Activated T-cell treated with anti-CD3 and anti-CD28 coated beads for 4 hours (primary cell): ENCODE measurements around the gene CHST12.
"Not testable (repeated sequence)": the region's sequence is repeated elsewhere in the genome, so short reads cannot be mapped to it uniquely, and the experiment has no call there.

Source experiments
- DNase-seq: peaks from one replicate; pipeline ENCODE4 v3.0.0-alpha.2; 2020

The CHST12 gene

DNA sequence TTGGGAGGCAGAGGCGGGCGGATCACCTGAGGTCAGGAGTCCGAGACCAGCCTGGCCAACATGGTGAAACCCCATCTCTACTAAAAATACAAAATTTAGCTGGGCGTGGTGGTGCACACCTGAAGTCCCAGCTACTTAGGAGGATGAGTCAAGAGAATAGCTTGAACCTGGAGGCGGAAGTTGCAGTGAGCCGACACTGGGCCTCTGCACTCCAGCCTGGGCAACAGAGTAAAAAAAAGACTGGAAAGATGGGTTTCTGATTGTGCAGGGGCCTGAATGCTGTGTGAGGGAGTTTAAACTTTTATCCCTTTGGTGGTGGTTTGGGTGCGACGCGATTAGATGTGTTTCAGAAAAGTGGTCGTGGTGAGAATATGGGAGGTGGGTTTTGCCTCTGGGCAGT lies 1.8 kb downstream of the CHST12 start:
- DNase-seq: no peak

DNA sequence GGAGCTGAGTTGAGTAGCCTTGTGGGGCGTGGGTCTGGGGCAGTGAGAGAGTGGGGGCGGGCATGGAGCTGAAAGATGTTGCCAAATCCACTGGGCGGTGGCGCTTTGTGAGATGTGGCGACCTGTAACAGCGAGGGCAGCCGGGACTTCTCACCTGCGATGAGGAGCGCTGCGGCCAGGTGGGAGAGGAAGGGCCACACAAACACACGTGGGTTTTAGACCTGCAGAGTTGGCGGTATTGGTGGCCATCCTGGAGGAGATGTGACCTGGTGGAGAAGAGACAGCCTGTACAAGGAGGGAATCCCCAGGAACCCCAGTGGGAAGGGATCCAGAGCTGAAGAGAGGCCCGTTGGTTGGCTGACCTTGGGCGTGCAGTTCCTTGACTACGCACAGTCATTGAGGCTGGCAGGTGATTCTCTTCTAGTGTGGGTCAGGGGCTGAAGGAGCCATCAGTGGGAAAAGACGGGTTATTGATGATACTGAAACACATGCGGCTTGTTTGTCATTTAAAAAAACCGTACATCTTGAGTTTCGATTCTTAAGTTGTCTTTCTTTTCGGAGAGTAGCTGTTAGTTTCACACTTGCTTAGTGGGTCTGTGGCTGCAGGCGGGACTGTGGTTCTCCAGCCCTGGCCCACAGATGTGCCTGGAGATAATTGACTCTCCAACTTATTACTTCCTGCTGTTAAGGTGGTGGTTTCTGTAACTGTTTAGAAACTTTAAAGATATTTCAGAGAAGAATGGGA lies 2.4 kb downstream of the CHST12 start:
- DNase-seq: peak; percentile 25

DNA sequence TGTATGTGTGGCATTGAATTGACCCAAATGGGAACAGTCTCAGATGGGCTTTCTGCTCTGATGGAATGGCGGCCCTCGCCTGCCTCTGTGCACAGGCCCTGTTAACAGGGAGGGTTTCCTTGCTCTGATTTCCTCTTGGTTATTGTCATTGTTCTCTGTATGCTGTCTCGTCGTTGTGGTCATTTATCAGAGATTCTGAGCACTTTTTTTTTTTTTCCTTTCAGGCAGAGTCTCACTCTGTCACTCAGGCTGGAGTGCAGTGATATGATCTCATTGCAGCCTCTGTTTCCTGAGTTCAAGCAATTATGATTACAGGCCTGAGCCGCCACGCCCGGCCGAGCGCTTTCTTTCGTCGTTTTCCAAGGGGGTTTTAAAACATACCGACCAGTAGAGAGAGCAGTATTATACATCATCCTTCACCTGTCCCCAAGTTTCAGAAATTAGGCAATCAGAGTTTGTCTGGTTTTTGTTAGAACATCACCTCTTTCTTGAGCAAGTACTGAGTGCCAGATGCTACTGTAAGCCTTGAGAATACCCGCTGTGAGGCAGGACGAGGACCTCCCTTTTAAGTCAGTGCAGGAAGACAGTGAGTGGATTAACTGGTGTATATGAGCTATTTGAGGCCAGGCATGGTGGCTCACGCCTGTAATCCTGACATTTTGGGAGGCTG lies 6.5 kb downstream of the CHST12 start:
- no peak for DNase-seq

DNA sequence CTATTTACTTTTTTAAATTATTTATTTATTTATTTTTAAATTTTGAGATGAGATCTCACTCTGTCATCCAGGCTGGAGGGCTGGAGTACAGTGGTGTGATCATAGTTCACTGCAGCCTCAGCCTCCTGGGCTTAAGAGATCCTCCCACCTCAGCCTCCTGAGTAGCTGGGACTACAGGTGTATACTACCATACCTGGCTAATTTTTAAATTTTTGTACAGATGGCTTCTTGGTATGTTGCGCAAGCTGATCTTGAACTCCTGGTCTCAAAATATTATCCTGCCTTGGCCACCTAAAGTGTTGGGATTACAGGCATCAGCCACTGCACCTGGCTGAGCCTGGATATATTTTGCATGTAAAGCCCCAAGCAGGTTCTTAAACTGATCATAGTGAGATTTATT lies 7.6 kb downstream of the CHST12 start:
- DNase-seq: no peak

DNA sequence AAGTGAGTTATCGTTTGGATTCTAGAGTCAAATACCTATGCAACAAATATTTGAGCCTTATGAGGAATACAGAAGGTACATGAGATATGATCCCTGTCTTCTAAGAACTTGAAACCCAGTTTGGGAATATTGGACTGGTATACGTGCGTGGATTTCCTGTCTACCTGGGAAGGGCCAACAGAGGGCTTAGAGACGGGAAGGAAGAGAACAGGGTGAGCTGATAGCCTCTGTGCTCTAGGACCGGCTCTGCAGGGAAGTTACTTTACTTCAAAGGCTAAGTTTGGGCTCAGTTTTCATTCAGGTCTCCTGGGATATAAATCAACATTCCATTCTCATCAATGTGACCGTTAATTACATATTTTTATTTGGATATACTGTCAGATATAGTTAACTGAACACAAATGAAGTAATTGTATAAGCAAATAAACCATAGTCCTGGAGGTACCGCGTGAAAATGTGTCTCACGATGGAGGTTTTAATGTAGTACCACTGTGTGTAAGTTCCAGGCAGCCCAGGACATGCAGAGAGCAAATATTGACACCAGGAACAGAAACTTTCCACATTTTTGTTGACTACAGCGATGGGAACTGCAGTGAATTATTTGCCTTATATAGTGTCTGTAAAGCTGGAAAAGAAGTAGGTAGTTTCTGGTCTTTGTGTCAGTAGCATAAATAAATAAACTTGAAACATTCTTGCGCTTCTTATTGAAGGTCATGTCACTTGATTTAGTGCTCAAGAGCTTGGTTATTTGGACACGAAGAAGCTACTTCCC lies 8.6 kb downstream of the CHST12 start:
- DNase-seq: no peak

DNA sequence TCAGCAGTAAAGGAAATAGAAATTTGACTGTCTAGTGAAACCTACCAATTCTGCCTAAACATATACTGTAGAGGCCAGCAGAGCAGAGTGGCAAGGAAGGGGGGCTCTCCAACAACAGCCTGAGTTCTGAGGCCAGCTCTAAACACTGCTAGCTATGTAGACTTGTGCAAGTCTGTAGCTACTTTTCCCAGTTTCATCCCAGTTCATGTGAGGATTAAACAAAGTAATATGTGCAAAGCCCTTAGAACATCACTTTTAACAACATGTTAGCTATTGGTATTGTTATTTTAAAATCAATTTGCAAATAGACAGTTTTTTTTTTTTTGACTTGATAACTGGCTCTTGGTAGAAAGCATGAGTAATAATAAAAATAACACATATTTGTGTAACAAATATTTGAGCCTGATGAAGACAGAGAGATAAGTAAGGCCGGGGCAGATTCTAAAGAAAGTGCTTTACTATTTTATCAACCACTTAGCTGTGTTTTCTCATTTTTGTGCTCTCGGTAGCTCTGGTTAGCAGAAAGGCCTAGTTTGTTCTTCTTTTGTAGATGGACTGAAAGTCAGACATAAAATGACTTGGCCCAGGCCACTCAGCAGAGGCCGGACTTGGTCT lies 9.3 kb downstream of the CHST12 start:
- DNase-seq: no peak

DNA sequence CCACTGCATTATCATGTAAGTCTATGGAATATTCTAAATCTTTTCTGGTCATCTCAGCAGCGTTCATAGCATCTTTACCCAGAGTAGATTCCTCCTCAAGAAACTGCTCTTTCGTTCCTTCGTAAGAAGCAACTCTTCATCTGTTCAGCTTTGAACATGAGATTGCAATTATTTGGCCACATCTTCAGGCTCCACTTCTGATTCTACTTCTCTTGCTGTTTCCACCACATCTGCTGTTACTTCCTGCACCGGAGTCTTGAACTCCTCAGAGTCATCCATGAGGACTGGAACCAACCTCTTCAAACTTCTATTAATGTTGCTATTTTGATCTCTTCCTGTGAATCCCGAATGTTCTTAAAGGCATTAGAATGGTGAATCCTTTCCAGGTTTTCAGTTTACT lies 12.7 kb downstream of the CHST12 start:
- no peak for DNase-seq

DNA sequence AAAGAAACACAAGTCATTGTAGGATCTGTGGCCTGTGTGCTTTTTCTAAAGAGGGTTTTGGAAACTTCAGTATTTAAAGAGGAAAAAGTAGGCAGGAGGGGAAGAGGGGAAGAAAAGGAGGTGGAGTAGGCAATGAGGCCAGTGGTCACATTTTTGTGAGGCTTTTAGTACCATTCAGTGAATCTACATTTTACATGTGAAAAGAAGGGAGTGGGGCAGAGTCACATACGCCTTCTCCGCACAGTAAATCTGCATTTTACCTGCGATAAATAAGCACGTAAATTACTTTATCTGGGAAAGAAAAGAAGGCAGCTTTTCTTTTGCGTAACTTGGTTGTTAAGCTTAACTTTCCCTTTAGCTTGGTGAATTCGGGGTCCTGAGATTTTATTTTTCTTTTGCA lies 13.2 kb downstream of the CHST12 start:
- no peak for DNase-seq

DNA sequence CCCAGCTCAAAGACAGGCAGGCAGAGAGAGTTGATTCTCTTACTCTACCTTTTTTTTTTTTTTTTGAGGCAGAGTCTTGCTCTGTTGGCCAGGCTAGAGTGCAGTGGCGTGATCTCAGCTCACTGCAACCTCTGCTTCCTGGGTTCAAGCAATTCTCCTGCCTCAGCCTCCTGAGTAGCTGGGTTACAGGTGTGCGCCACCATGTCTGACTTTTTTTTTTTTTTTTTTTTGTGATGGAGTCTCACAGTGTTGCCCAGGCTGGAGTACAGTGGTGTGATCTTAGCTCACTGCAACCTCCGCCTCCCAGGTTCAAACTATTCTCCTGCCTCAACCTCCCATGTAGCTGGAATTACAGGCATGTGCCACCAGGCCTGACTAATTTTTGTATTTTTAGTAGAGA lies 13.8 kb downstream of the CHST12 start:
- not testable (repeated sequence) for DNase-seq

DNA sequence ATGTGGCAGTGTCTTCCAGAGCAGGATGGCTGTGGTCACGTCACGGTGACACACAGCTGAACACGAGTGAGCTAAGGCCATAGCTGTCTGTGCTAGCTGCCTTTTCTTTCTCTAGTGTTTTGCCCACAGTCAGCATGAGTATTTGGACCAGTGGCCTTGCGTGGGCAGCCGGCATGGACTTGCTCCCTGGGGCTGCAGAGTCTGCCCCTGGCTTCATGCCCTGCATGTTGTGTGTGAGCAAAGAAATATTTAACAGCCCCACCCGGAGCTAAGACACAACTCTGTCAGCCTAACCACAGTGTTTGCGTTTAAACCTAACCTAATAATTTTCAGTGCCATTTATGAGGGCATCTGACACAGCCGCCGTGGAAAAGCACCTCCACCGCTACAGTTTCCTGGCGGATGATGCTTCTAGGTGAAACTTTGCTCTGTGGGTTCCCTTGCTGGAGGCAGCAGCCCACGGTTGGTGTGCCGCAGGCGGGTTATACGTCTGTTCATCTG lies 14.6 kb downstream of the CHST12 start:
- DNase-seq: peak; percentile 21

DNA sequence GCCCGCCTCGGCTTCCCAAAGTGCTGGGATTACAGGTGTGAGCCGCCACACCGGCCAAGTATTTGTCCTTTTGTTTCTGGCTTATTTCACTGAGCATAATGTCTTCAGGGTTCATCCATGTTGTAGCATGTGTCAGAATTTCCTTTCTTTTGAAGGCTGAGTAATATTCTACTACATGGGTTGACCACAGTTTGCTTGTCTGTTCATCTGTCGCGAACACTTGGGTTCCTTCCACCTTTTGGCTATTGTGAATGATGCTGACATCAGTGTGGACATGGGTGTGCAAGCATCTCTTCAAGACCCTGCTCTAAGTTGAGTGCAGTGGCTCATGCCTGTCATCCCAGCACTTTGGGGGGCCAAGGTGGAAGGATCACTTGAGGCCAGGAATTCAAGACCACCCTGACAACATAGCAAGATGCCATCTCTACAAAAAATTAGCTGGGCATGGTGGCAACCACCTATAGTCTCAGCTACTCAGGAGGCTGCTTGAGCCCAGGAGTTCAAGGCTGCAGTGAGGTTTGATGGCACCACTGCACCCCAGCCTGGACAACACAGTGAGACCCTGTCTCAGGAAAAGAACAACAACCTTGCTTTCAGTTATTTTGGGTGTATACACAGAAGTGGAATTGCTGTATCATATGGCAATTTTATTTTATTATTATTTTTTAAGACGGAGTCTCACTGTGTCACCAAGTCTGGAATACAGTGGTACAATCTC lies 17.0 kb downstream of the CHST12 start:
- no peak for DNase-seq

DNA sequence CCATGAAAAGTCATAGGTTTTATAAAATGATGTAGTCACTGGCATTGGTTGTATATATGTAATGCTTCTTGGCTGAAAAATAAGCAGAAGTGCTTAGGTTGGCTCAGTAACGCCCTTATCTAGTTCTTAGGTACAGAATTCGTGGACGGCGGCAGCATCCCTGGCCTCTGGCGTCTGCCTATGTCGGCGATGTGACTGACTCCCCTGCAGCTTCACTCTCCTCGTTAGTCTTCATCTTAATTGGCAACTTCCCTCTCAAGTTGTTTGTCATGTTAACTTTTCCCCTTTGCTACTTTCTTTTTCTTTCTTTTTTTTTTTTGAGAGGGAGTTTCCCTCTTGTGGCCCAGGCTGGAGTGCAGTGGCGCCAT lies 18.5 kb downstream of the CHST12 start:
- no peak for DNase-seq

DNA sequence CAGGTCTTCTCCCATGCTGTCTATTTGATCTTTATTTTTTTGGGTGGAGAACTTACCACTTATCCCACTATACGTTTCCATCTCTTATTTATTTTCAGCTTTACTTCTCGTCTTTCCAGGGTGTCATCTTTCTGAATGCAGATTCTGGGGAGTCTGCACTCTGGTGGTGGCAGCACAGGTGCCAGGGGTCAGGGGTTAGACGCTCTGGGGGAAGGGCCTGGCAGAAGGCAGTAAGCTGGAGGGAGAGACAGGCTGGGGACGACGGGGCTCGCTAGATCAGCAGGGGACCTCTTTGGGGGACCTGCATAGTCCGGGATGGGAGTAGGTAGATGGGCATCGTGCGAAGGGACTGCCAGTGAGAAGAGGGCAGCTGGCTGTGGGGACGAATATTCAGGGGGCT lies 22.3 kb downstream of the CHST12 start:
- no peak for DNase-seq

DNA sequence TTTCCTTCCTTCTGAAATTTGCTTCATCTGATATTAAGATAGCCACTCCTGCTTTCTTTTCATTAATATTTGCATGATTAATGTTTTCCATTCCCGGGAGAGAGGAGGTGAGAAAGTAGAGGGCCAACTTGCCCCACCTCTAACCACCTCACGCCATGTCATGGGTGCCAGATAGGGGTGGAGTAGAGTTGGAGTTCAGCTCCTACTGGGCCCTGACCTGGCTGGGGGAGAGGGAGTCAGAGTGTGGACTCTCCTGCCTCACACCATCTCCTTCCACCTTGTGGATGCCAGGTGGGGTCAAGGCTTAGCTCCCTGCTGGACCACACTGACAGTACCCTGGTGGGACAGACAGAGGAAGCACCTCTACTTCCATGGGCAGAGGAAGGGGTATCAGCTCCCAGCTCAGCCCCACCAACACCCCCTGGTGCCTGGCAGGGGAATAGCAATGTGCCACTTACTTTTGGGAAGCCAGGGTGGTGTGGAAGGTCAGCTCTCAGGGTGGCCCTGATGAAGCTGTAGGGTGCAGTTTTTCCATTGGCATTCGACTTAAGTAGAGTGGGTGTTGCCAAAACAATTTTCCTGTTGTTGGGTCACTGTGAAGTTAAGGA lies 28.0 kb downstream of the CHST12 start:
- DNase-seq: peak; percentile 24

DNA sequence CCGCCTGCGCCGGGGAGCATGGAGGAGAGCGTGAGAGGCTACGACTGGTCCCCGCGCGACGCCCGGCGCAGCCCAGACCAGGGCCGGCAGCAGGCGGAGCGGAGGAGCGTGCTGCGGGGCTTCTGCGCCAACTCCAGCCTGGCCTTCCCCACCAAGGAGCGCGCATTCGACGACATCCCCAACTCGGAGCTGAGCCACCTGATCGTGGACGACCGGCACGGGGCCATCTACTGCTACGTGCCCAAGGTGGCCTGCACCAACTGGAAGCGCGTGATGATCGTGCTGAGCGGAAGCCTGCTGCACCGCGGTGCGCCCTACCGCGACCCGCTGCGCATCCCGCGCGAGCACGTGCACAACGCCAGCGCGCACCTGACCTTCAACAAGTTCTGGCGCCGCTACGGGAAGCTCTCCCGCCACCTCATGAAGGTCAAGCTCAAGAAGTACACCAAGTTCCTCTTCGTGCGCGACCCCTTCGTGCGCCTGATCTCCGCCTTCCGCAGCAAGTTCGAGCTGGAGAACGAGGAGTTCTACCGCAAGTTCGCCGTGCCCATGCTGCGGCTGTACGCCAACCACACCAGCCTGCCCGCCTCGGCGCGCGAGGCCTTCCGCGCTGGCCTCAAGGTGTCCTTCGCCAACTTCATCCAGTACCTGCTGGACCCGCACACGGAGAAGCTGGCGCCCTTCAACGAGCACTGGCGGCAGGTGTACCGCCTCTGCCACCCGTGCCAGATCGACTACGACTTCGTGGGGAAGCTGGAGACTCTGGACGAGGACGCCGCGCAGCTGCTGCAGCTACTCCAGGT lies 29.7 kb downstream of the CHST12 start:
- DNase-seq: no peak

DNA sequence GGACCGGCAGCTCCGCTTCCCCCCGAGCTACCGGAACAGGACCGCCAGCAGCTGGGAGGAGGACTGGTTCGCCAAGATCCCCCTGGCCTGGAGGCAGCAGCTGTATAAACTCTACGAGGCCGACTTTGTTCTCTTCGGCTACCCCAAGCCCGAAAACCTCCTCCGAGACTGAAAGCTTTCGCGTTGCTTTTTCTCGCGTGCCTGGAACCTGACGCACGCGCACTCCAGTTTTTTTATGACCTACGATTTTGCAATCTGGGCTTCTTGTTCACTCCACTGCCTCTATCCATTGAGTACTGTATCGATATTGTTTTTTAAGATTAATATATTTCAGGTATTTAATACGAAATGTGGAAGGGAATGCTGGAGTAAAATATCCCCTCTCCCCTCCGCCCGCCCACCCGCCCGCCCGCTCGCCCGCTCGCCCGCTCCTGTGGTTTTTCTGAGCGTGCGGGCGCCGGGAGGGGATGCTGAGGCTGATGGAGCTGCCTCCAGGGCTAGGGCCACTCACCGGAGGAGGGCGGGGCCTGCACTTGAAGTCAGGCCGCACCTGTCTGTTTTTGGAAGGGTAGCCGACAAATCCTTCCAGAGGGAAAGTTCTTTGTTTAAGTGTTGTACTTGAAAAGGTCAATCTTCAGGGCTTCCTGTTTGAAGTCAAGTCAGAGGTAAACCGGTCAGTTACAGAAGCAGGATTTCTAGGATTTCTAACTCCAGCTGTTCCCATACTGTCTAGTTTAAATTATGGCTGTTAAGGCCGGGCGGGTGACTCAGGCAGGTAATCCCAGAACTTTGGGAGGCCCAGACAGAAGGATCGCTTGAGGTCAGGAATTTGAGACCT lies 30.5 kb downstream of the CHST12 start:
- no peak for DNase-seq

DNA sequence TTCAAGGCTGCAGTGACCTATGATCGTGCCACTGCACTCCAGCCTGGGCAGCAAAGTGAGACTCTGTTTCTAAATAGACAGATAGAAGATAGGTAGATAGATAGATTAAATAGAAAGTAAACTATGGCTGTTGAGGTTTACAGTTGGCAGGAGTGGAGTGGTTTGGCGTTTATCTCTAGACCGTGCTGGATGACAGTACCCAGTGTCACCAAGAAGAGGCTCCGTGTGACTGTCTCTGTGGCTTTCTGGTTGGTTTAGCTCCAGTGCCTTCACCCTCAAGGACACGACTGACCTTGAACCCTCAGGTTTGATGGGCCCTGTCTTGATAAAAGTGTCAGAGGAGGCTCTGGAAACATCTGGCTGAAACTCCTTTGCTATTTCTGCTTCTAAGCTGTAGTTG lies 31.7 kb downstream of the CHST12 start:
- DNase-seq: no peak

DNA sequence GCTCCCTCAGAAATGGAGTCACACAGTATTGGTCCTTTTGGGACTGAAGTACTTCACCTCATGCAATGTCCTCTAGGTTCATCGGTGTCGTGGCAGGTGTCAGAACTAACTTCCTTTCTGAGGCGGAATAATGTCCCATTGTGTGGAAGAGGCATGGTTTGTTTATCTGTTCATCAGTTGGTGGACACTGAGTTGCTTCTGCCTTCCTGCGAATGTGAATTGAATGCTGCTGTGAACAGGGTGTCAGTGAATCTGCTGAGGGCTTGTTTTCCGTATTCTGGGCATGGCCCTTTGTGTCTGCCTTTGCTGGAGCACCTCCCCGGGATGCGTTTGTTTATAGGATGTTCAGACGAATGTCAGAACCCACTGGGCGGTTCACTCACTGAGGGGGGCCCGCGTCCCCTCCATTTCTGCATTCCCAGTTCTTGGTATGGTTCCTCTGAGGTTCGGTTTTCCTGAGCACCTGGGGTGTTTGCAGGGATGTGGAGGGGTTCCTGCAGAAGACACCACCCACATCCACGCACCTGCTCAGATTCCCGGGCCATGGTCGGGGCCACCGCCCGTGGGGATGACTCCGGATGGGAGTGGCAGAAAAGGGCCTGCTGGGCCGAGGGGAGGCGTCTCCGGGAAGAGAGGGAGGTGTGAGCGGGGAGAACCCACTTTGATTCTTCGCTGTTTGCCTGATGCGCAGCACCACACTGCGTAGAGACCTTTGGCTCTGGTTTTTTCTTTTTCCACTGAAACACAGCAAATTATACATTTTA lies 33.1 kb downstream of the CHST12 start:
- DNase-seq: no peak

DNA sequence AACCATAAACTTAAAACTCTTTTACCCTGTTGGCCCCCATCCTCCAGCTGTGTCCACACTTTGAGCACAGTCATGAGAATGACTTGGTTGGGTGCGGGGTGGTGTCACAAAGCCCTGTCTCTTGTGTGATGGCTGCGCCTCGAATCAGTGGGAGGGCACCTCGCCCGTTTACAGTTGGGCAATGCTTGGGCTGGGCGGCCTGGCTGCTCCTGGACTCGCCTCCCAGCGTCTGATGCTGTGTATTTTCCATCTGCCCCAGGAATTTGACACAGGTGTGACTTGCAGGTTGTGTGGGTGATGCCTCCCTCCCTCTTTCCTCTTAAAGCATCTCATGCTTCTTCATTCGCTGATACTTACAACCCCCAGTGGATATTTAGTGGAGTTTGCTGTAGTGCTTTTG lies 33.7 kb downstream of the CHST12 start:
- no peak for DNase-seq
